GM12864 (cell line): ENCODE data around the gene ZNF142.

Source experiments
- DNase-seq: peaks from one replicate; pipeline ENCODE4 v3.0.0-alpha.2; 2011; ENCODE audit warnings: low read depth
- H3K4me3 ChIP-seq: 2 replicates; pipeline ENCODE4 v1.5.1; 2011; ENCODE audit warnings: mild to moderate bottlenecking, low read depth, low read length, control low read depth
- CTCF ChIP-seq: IDR thresholded peaks from 2 replicates; pipeline ENCODE4 v1.5.1; 2011; ENCODE audit warnings: low read depth, mild to moderate bottlenecking, moderate library complexity, low read length, control low read depth, inconsistent platforms; ENCODE audit errors: missing control alignments

The ZNF142 gene

GRCh38 chr2:218648787-218649100, 10.7 kb downstream of the ZNF142 start:
- H3K4me3 ChIP-seq: no peak overlapping the region
- DNase-seq: no peak
- no peak for TF ChIP-seq CTCF

DNA sequence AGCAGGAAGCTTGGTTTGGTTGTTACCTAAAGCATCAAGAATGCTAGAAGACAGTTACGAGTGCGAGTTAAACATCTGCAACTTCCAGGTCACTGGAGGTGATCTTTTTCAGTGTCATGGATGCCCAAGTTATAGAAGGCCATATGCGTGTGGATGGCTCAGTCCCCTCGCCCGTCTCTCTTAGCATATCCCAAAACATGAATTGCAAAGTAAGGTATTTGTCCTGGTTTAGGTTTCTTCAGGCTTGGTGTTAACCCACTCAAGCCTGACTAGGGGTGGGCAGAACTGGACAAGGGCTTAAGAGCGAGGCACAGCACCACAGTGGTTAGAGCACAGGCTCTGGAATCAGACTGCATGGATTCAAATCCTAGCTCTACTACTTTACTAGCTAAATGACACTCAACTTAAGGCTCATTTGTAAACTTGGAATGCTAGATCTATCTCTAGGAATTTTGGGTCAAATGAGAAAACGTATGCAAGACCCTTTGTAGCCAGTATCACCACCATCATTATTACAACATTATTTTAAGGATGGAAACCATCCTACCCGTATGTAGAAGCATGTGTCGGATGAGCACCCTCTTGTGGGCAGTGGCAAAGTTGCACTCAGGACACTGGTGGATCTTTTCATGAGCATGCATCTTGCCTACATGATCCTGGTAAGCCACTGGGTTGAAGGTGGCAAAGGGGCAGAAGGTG, 11.2 kb downstream of the ZNF142 start:
- no peak overlapping the region for H3K4me3 ChIP-seq
- peak; percentile 29 for DNase-seq
- peak; percentile 92 for TF ChIP-seq CTCF

GRCh38 chr2:218645126-218645525, 14.3 kb downstream of the ZNF142 start:
- no peak for DNase-seq
- no peak overlapping the region for H3K4me3 ChIP-seq
- TF ChIP-seq CTCF: no peak

- no peak for TF ChIP-seq CTCF
- H3K4me3 ChIP-seq: no peak overlapping the region
- DNase-seq: no peak
Observed at GRCh38 chr2:218644721-218645120, 14.7 kb downstream of the ZNF142 start.

GRCh38 chr2:218643751-218644310, 15.6 kb downstream of the ZNF142 start:
- no peak overlapping the region for H3K4me3 ChIP-seq
- TF ChIP-seq CTCF: no peak
- DNase-seq: no peak

GRCh38 chr2:218642786-218643185, 16.6 kb downstream of the ZNF142 start:
- no peak overlapping the region for H3K4me3 ChIP-seq
- no peak for TF ChIP-seq CTCF
- no peak for DNase-seq

DNA sequence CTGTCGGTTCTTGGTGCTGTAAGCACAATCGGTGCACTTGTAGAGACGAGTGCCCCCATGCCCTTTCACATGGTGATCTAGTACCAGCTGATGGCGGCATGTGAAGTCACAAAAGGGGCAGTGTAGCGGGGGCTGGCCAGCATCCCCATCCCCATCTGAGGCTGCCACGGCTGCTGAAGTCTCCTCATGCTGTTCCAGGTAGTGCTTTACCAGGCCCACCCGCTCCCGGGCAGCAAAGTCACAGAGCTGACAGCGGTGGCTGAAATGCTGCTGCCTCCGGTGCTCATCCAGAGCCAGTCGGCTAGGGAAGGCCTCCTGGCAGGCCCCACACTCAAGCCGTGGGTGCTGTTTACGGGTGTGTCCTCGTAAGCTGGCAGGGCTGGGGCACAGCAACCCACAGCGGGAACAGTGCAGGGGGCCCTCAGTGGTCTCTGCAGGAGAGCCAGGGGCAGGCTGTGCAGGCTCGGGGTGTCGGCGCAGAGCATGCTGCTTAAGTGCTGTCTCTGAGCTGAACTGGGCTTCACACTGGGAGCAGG, 17.2 kb downstream of the ZNF142 start:
- DNase-seq: no peak
- TF ChIP-seq CTCF: no peak

More for the DNA sequence above, 17.2 kb downstream of the ZNF142 start:
- no peak overlapping the region for H3K4me3 ChIP-seq
